ENCODE measurements around the gene RBM28.

The RBM28 gene

GRCh38 chr7:128360359-128360678, 16.6 kb upstream of the RBM28 start:
- peaks cover 20% of the 10 kb centered on the region for H3K4me1 Mint-ChIP-seq (ENCODE audit: low read depth)
- H3K4me3 Mint-ChIP-seq = no peak overlapping the region
- H3K36me3 Mint-ChIP-seq = no peaks in the 10 kb centered on the region
- no peak overlapping the region for H3K27ac Mint-ChIP-seq
- peaks cover 18% of the 10 kb centered on the region for H3K27me3 Mint-ChIP-seq
- no peaks in the 10 kb centered on the region for H3K9me3 Mint-ChIP-seq (ENCODE audit: low read depth)

- Mint-ChIP-seq H3K36me3 (no peaks in the 10 kb centered on the region), H3K27me3 (peaks cover 16% of the 10 kb centered on the region), H3K4me3 (no peak overlapping the region), H3K27ac (no peak overlapping the region), H3K4me1 (ENCODE audit: low read depth) (peaks cover 20% of the 10 kb centered on the region), H3K9me3 (ENCODE audit: low read depth) (no peaks in the 10 kb centered on the region)
These were observed 16.2 kb upstream of the RBM28 start for GRCh38 chr7:128359939-128360338.

GRCh38 chr7:128359336-128359735, 15.6 kb upstream of the RBM28 start:
- H3K4me3 Mint-ChIP-seq = no peak overlapping the region
- peaks cover 20% of the 10 kb centered on the region for H3K4me1 Mint-ChIP-seq (ENCODE audit: low read depth)
- peaks cover 11% of the 10 kb centered on the region for H3K27me3 Mint-ChIP-seq
- H3K9me3 Mint-ChIP-seq (ENCODE audit: low read depth) = no peaks in the 10 kb centered on the region
- no peak overlapping the region for H3K27ac Mint-ChIP-seq
- no peaks in the 10 kb centered on the region for H3K36me3 Mint-ChIP-seq

GRCh38 chr7:128358233-128358632, 14.5 kb upstream of the RBM28 start:
- Mint-ChIP-seq H3K9me3 (ENCODE audit: low read depth) (no peaks in the 10 kb centered on the region), H3K4me1 (ENCODE audit: low read depth) (peaks cover 20% of the 10 kb centered on the region), H3K27ac (no peak overlapping the region), H3K27me3 (peaks cover 14% of the 10 kb centered on the region), H3K36me3 (no peaks in the 10 kb centered on the region), H3K4me3 (no peak overlapping the region)

GRCh38 chr7:128357217-128357613, 13.5 kb upstream of the RBM28 start:
- Mint-ChIP-seq H3K27ac (no peak overlapping the region), H3K4me1 (ENCODE audit: low read depth) (peaks cover 14% of the 10 kb centered on the region), H3K27me3 (peaks cover 17% of the 10 kb centered on the region)

GRCh38 chr7:128356546-128357216, 13.0 kb upstream of the RBM28 start:
- H3K27me3 Mint-ChIP-seq = peaks cover 17% of the 10 kb centered on the region
- no peak overlapping the region for H3K27ac Mint-ChIP-seq
- no peaks in the 10 kb centered on the region for H3K9me3 Mint-ChIP-seq (ENCODE audit: low read depth)
- H3K36me3 Mint-ChIP-seq = no peaks in the 10 kb centered on the region
- no peak overlapping the region for H3K4me3 Mint-ChIP-seq
- H3K4me1 Mint-ChIP-seq (ENCODE audit: low read depth) = peaks cover 8% of the 10 kb centered on the region

More at GRCh38 chr7:128357217-128357613, 13.5 kb upstream of the RBM28 start:
- Mint-ChIP-seq H3K36me3 (no peaks in the 10 kb centered on the region), H3K4me3 (no peak overlapping the region), H3K9me3 (ENCODE audit: low read depth) (no peaks in the 10 kb centered on the region)

GRCh38 chr7:128353610-128354009, 9.9 kb upstream of the RBM28 start:
- H3K27me3 Mint-ChIP-seq = peaks cover 15% of the 10 kb centered on the region
- H3K9me3 Mint-ChIP-seq (ENCODE audit: low read depth) = no peaks in the 10 kb centered on the region
- no peak overlapping the region for H3K27ac Mint-ChIP-seq
- H3K4me1 Mint-ChIP-seq (ENCODE audit: low read depth) = peaks cover 3% of the 10 kb centered on the region
- no peaks in the 10 kb centered on the region for H3K36me3 Mint-ChIP-seq
- no peak overlapping the region for H3K4me3 Mint-ChIP-seq

- Mint-ChIP-seq H3K4me1 (ENCODE audit: low read depth) (peaks cover 3% of the 10 kb centered on the region), H3K9me3 (ENCODE audit: low read depth) (no peaks in the 10 kb centered on the region), H3K27me3 (peaks cover 12% of the 10 kb centered on the region), H3K27ac (no peak overlapping the region), H3K4me3 (peak overlapping the region; percentile 62), H3K36me3 (no peaks in the 10 kb centered on the region)
These were observed 9.5 kb upstream of the RBM28 start for GRCh38 chr7:128353189-128353588.

GRCh38 chr7:128352636-128353035, 8.9 kb upstream of the RBM28 start:
- Mint-ChIP-seq H3K36me3 (no peaks in the 10 kb centered on the region), H3K27me3 (peaks cover 12% of the 10 kb centered on the region), H3K4me1 (ENCODE audit: low read depth) (peaks cover 3% of the 10 kb centered on the region), H3K4me3 (peak overlapping the region; percentile 62), H3K9me3 (ENCODE audit: low read depth) (no peaks in the 10 kb centered on the region), H3K27ac (no peak overlapping the region)

- no peak overlapping the region for H3K4me3 Mint-ChIP-seq
- H3K36me3 Mint-ChIP-seq = no peaks in the 10 kb centered on the region
- no peaks in the 10 kb centered on the region for H3K9me3 Mint-ChIP-seq (ENCODE audit: low read depth)
- H3K27ac Mint-ChIP-seq = no peak overlapping the region
- peaks cover 3% of the 10 kb centered on the region for H3K4me1 Mint-ChIP-seq (ENCODE audit: low read depth)
- H3K27me3 Mint-ChIP-seq = peaks cover 13% of the 10 kb centered on the region
These were observed 8.4 kb upstream of the RBM28 start for GRCh38 chr7:128352153-128352537.

- Mint-ChIP-seq H3K4me1 (ENCODE audit: low read depth) (peaks cover 3% of the 10 kb centered on the region), H3K27me3 (peaks cover 13% of the 10 kb centered on the region), H3K4me3 (no peak overlapping the region), H3K9me3 (ENCODE audit: low read depth) (no peaks in the 10 kb centered on the region), H3K36me3 (no peaks in the 10 kb centered on the region), H3K27ac (no peak overlapping the region)
These were observed 7.8 kb upstream of the RBM28 start for GRCh38 chr7:128351296-128352152.

GRCh38 chr7:128350708-128351295, 7.1 kb upstream of the RBM28 start:
- H3K4me3 Mint-ChIP-seq = no peak overlapping the region
- no peak overlapping the region for H3K27ac Mint-ChIP-seq
- H3K4me1 Mint-ChIP-seq (ENCODE audit: low read depth) = peaks cover 3% of the 10 kb centered on the region
- H3K27me3 Mint-ChIP-seq = peaks cover 13% of the 10 kb centered on the region
- H3K9me3 Mint-ChIP-seq (ENCODE audit: low read depth) = no peaks in the 10 kb centered on the region
- H3K36me3 Mint-ChIP-seq = no peaks in the 10 kb centered on the region

GRCh38 chr7:128349466-128349825, 5.7 kb upstream of the RBM28 start:
- Mint-ChIP-seq H3K27ac (no peak overlapping the region), H3K4me3 (no peak overlapping the region), H3K4me1 (ENCODE audit: low read depth) (peaks cover 3% of the 10 kb centered on the region), H3K36me3 (no peaks in the 10 kb centered on the region), H3K9me3 (ENCODE audit: low read depth) (no peaks in the 10 kb centered on the region), H3K27me3 (peaks cover 13% of the 10 kb centered on the region)

- Mint-ChIP-seq H3K4me1 (ENCODE audit: low read depth) (peaks cover 10% of the 10 kb centered on the region), H3K4me3 (no peak overlapping the region), H3K27ac (no peak overlapping the region), H3K36me3 (no peaks in the 10 kb centered on the region), H3K9me3 (ENCODE audit: low read depth) (no peaks in the 10 kb centered on the region), H3K27me3 (peaks cover 3% of the 10 kb centered on the region)
These were observed 4.0 kb upstream of the RBM28 start for GRCh38 chr7:128347647-128348097.

GRCh38 chr7:128344431-128344774, 695 bp upstream of the RBM28 start:
- Mint-ChIP-seq H3K27me3 (peaks cover 2% of the 10 kb centered on the region), H3K4me3 (no peak overlapping the region), H3K4me1 (ENCODE audit: low read depth) (peaks cover 34% of the 10 kb centered on the region), H3K36me3 (no peaks in the 10 kb centered on the region), H3K27ac (peak overlapping the region; percentile 54), H3K9me3 (ENCODE audit: low read depth) (no peaks in the 10 kb centered on the region)

Measured in activated naive CD8-positive, alpha-beta T cell (primary cell).